Measurements from ENCODE around the gene ATRNL1.
A peak's percentile ranks its signal among the peaks of the same experiment; 100 is the strongest.

The ATRNL1 gene

GRCh38 chr10:115107830-115108229, 14.7 kb downstream of the ATRNL1 start:
- TF ChIP-seq CTCF (IDR thresholded peaks at IDR 0.05; ENCODE audit: poor library complexity, severe bottlenecking): no peak
- Histone ChIP-seq H3K27me3 (ENCODE audit: insufficient read depth, poor library complexity, severe bottlenecking) (no peaks in the 10 kb centered on the region), H3K27ac (ENCODE audit: poor library complexity, severe bottlenecking) (no peak overlapping the region), H3K9me3 (ENCODE audit: severe bottlenecking) (peaks cover 6% of the 10 kb centered on the region), H3K36me3 (ENCODE audit: low read depth) (no peaks in the 10 kb centered on the region), H3K4me1 (ENCODE audit: insufficient read depth, poor library complexity, severe bottlenecking) (no peaks in the 10 kb centered on the region), H3K4me3 (ENCODE audit: severe bottlenecking) (no peak overlapping the region)
- no peak for DNase-seq (ENCODE audit: low spot score)
- no peak for ATAC-seq (ENCODE audit: low read depth)

GRCh38 chr10:115117301-115117700, 24.1 kb downstream of the ATRNL1 start:
- no peak for TF ChIP-seq CTCF (IDR thresholded peaks at IDR 0.05; ENCODE audit: poor library complexity, severe bottlenecking)
- no peaks in the 10 kb centered on the region for H3K27me3 ChIP-seq (ENCODE audit: insufficient read depth, poor library complexity, severe bottlenecking)
- DNase-seq (ENCODE audit: low spot score) (no peak), ATAC-seq (ENCODE audit: low read depth) (no peak)
- no peak overlapping the region for H3K4me3 ChIP-seq (ENCODE audit: severe bottlenecking)
- H3K27ac ChIP-seq (ENCODE audit: poor library complexity, severe bottlenecking): no peak overlapping the region
- no peaks in the 10 kb centered on the region for H3K36me3 ChIP-seq (ENCODE audit: low read depth)
- no peaks in the 10 kb centered on the region for H3K4me1 ChIP-seq (ENCODE audit: insufficient read depth, poor library complexity, severe bottlenecking)
- H3K9me3 ChIP-seq (ENCODE audit: severe bottlenecking): no peaks in the 10 kb centered on the region

GRCh38 chr10:115118346-115118745, 25.2 kb downstream of the ATRNL1 start:
- Histone ChIP-seq H3K36me3 (ENCODE audit: low read depth) (no peaks in the 10 kb centered on the region), H3K4me1 (ENCODE audit: insufficient read depth, poor library complexity, severe bottlenecking) (no peaks in the 10 kb centered on the region), H3K27ac (ENCODE audit: poor library complexity, severe bottlenecking) (no peak overlapping the region), H3K4me3 (ENCODE audit: severe bottlenecking) (no peak overlapping the region), H3K27me3 (ENCODE audit: insufficient read depth, poor library complexity, severe bottlenecking) (peaks cover 5% of the 10 kb centered on the region), H3K9me3 (ENCODE audit: severe bottlenecking) (no peaks in the 10 kb centered on the region)
- ATAC-seq (ENCODE audit: low read depth) (no peak), DNase-seq (ENCODE audit: low spot score) (no peak)
- TF ChIP-seq CTCF (IDR thresholded peaks at IDR 0.05; ENCODE audit: poor library complexity, severe bottlenecking): no peak

- Histone ChIP-seq H3K4me3 (ENCODE audit: severe bottlenecking) (no peak overlapping the region), H3K36me3 (ENCODE audit: low read depth) (no peaks in the 10 kb centered on the region), H3K27me3 (ENCODE audit: insufficient read depth, poor library complexity, severe bottlenecking) (peaks cover 5% of the 10 kb centered on the region), H3K27ac (ENCODE audit: poor library complexity, severe bottlenecking) (no peak overlapping the region), H3K9me3 (ENCODE audit: severe bottlenecking) (no peaks in the 10 kb centered on the region), H3K4me1 (ENCODE audit: insufficient read depth, poor library complexity, severe bottlenecking) (no peaks in the 10 kb centered on the region)
- ATAC-seq (ENCODE audit: low read depth): no peak
- no peak for DNase-seq (ENCODE audit: low spot score)
- no peak for TF ChIP-seq CTCF (IDR thresholded peaks at IDR 0.05; ENCODE audit: poor library complexity, severe bottlenecking)
Measured at GRCh38 chr10:115125505-115125904, 32.3 kb downstream of the ATRNL1 start.

GRCh38 chr10:115129752-115130151, 36.6 kb downstream of the ATRNL1 start:
- H3K4me3 ChIP-seq (ENCODE audit: severe bottlenecking): no peak overlapping the region
- peak; percentile 56 for TF ChIP-seq CTCF (IDR thresholded peaks at IDR 0.05; ENCODE audit: poor library complexity, severe bottlenecking)
- ATAC-seq (ENCODE audit: low read depth) (0 out of 3 replicates have a peak, but pooled peaks have one; percentile 38), DNase-seq (ENCODE audit: low spot score) (no peak)
- no peaks in the 10 kb centered on the region for H3K36me3 ChIP-seq (ENCODE audit: low read depth)
- H3K9me3 ChIP-seq (ENCODE audit: severe bottlenecking): no peaks in the 10 kb centered on the region
- no peaks in the 10 kb centered on the region for H3K4me1 ChIP-seq (ENCODE audit: insufficient read depth, poor library complexity, severe bottlenecking)
- no peak overlapping the region for H3K27ac ChIP-seq (ENCODE audit: poor library complexity, severe bottlenecking)
- no peaks in the 10 kb centered on the region for H3K27me3 ChIP-seq (ENCODE audit: insufficient read depth, poor library complexity, severe bottlenecking)

Data from RWPE2 (cell line).